Measurements from ENCODE around the gene CST9. TPM values are rescaled to one million over a fixed set of nuclear protein-coding genes. Genes with fewer than 3 reads are reported as not detected.

Gene CST9
- total RNA-seq, 2 donors from 2014 or later, result not detected

- H3K36me3 Mint-ChIP-seq, result no peaks in the 10 kb centered on the region
- no peak overlapping the region for H3K27ac Mint-ChIP-seq
- no peak for ATAC-seq
- no peaks in the 10 kb centered on the region for H3K9me3 Mint-ChIP-seq
- no peak for DNase-seq (ENCODE audit: low spot score in 2 of 2)
These were observed 3.9 kb upstream of the CST9 start for GRCh38 chr20:23609486-23610109.

GRCh38 chr20:23608251-23608846, 2.6 kb upstream of the CST9 start:
- Mint-ChIP-seq H3K9me3 (no peaks in the 10 kb centered on the region), H3K36me3 (no peaks in the 10 kb centered on the region), H3K27ac (no peak overlapping the region)
- DNase-seq (ENCODE audit: low spot score in 2 of 2), result no peak
- ATAC-seq, result no peak

DNA sequence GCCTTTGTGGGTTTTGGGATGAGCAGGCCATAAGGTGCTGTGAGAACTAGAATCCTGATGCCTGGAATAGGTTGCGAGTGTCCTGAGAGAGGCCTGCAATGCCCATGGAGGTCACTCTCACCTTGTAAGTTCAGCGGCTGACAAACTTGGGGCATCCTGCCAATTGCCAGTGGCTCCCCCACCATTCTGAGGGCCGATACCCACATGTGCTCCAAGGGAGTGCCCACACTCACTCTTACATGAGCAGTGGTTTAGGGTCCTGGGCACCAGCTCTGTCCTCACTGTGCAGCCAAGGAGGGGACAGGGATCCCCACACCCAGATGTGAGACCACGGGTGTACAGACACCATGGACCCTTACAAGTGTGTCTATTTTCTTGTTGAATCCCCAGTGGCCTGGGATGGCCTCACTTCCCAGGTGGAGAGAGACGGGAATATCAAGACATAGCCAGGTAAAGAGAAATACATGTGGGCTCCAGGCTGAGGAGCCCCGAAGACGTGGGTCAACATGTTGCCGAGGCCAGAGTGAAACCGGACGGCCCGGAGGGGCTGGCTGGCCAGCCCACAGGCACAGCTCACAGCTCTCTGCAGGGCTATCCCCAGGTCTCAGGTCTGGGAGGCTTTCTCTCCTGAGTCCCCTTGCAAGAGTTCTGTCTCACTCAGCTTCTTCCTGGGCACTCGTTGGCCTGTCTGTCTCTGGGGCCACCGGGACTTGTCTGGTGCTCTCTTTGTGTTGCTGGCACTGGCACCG, 2.0 kb upstream of the CST9 start:
- no peaks in the 10 kb centered on the region for H3K9me3 Mint-ChIP-seq
- H3K27ac Mint-ChIP-seq, result no peak overlapping the region
- no peaks in the 10 kb centered on the region for H3K36me3 Mint-ChIP-seq
- no peak for DNase-seq (ENCODE audit: low spot score in 2 of 2)
- ATAC-seq, result no peak

- no peaks in the 10 kb centered on the region for H3K9me3 Mint-ChIP-seq
- DNase-seq (ENCODE audit: low spot score in 2 of 2), result peak in 1 of 2 donors; percentile 73
- peak; percentile 70 to 87 for ATAC-seq
- no peak overlapping the region for H3K27ac Mint-ChIP-seq
- no peaks in the 10 kb centered on the region for H3K36me3 Mint-ChIP-seq
These were observed 934 bp upstream of the CST9 start for GRCh38 chr20:23606652-23607049.

DNA sequence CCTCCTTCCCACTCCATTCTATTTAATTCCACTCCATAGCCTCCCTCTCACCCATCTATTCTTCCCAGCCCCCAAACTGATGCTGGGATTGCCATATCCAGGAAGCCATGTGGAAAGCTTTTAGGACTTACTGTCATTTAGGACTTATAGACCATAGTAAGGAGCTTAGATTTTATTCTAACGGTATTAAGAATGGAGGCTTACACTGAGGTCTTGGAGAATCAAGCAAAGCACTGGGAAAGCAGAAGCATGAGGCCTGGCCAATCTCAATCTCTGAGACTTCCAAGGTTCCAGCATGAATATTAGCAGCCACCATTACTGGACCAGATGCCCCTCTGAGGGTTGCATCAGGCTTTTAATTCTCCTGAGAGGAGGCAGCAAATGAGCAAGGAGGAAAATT, 1.4 kb downstream of the CST9 start:
- no peak for DNase-seq (ENCODE audit: low spot score in 2 of 2)
- no peak for ATAC-seq
- Mint-ChIP-seq H3K27ac (no peak overlapping the region), H3K36me3 (no peaks in the 10 kb centered on the region), H3K9me3 (no peaks in the 10 kb centered on the region)

DNA sequence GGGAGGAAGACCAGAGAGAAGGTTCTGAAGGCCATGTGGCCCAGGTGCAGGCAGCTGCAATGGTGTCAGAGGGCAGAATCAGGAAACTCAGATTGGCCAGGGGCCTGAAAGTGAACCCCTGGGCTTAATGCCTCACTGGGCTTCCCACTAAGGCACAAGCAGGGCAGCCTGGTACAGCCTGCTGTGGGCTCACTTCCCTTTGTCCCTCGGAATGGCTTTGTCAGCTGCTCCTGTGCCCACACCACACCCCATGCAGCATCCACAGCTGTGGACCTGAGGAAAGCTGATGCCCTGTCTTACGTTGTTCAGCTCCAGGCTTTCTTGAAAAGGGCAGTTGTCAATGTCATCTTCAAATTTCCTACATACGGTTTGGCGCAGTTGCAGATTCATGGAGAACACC, 2.4 kb downstream of the CST9 start:
- no peak for DNase-seq (ENCODE audit: low spot score in 2 of 2)
- Mint-ChIP-seq H3K27ac (no peak overlapping the region), H3K36me3 (no peaks in the 10 kb centered on the region), H3K9me3 (no peaks in the 10 kb centered on the region)
- ATAC-seq, result no peak

DNA sequence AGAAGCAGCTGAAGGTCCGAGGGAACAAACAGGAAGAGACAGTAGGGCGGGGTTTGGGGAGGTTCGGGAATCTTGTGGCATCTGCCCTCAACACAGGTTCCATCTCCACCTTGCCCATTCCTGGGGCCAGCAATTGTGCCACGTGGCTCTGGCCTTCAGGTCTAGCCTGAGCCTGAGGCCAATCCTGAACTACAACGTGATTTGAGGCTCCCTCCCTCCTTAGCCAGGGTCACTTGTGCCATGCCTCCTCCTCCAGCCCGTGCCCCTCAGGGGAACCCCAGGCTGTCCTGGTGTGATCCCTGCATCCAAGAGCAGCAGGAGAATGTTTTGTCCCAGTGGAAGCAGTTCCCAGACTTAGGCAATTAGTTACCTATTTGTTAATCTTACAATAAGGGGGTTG, 3.0 kb downstream of the CST9 start:
- no peaks in the 10 kb centered on the region for H3K9me3 Mint-ChIP-seq
- no peaks in the 10 kb centered on the region for H3K36me3 Mint-ChIP-seq
- ATAC-seq, result no peak
- no peak overlapping the region for H3K27ac Mint-ChIP-seq
- DNase-seq (ENCODE audit: low spot score in 2 of 2), result no peak

DNA sequence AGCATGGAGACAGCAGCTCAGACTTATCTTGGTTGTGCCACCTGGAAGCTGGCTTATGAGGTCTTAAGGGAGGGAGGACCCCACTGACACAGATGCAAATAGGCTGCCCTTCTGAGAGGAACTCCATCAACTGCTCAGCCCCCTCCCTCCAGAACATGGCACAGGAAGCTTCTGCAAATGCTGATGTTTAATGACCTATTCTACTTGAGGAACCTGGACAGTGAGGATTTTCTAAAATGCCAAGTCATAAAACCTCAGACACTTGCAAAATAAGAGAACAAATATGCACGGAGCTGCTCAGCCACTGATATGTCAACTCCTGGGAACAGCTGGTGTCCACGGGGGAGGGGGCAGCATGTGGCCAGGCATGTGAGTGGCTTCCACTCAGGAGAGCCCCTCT, 3.5 kb downstream of the CST9 start:
- Mint-ChIP-seq H3K36me3 (no peaks in the 10 kb centered on the region), H3K9me3 (no peaks in the 10 kb centered on the region), H3K27ac (no peak overlapping the region)
- DNase-seq (ENCODE audit: low spot score in 2 of 2) (no peak), ATAC-seq (no peak)

DNA sequence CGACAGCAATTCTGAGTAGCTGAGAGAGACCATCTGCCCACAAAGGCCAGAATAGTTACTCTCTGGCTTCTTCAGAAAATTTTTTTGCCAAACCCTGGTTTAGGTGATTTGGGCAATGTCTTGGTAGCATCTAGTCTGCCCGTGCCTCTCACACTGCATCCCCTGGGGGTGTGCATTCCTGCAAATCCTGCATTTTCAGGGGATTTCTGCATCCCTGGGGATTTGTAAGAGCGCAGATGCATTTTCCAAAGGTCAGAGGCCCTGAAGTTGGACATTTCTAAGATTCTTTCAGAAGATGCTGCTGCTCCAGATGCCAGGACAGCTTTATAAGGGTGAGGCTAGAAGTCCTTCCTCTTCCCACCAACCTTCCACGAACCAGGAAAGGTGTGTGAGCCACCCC, 4.0 kb downstream of the CST9 start:
- Mint-ChIP-seq H3K27ac (no peak overlapping the region), H3K9me3 (no peaks in the 10 kb centered on the region), H3K36me3 (no peaks in the 10 kb centered on the region)
- DNase-seq (ENCODE audit: low spot score in 2 of 2), result no peak
- ATAC-seq, result no peak

DNA sequence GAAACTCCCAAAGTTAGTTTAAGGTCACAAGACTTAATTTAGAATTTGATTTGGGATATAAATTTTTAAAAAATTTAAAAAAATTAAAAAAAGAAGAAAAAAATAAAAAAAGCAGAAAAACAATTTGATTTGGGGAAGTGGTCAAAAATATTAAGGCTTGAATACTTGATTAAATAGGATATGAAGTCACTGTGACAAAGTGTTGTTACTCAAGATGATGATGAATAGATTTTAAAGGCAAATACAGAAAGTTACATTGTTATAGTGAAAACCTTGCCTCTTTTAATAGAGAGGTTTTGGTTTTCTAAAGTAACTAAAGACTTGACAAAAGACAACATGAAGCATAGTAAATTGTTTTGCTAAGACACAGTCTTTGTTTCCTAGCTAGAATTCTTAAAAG, 7.2 kb downstream of the CST9 start:
- ATAC-seq, result no peak
- Mint-ChIP-seq H3K27ac (no peak overlapping the region), H3K9me3 (no peaks in the 10 kb centered on the region), H3K36me3 (no peaks in the 10 kb centered on the region)
- no peak for DNase-seq (ENCODE audit: low spot score in 2 of 2)

GRCh38 chr20:23596579-23597250, 9.0 kb downstream of the CST9 start:
- no peaks in the 10 kb centered on the region for H3K9me3 Mint-ChIP-seq
- no peak for ATAC-seq
- H3K27ac Mint-ChIP-seq, result no peak overlapping the region
- H3K36me3 Mint-ChIP-seq, result no peaks in the 10 kb centered on the region
- no peak for DNase-seq (ENCODE audit: low spot score in 2 of 2)

DNA sequence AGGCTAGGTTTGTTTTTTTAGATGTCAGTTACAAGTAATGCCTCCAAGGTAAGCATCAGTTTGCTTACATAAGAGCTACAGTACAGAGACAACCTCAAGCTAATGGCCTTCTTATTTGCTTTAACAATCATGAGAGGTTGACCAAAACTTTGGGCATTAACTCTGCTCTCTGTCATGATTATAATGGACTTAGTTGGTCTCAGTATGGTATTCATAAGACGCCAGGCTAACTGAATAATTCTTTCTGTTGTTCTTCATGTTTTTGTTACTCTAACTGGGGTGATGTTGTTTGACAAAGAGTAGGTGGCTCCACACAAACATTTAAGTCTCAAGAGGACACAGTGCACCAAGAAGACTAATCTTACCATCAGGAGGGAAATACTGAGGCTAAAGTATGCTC, 9.8 kb downstream of the CST9 start:
- ATAC-seq (no peak), DNase-seq (ENCODE audit: low spot score in 2 of 2) (no peak)
- no peaks in the 10 kb centered on the region for H3K36me3 Mint-ChIP-seq
- H3K9me3 Mint-ChIP-seq, result no peaks in the 10 kb centered on the region
- no peak overlapping the region for H3K27ac Mint-ChIP-seq

GRCh38 chr20:23588434-23589403, 17.0 kb downstream of the CST9 start:
- Mint-ChIP-seq H3K9me3 (no peaks in the 10 kb centered on the region), H3K27ac (no peak overlapping the region), H3K36me3 (no peaks in the 10 kb centered on the region)
- ATAC-seq, result no peak
- no peak for DNase-seq (ENCODE audit: low spot score in 2 of 2)

- no peak for ATAC-seq
These were observed 18.1 kb downstream of the CST9 start for GRCh38 chr20:23587631-23588030.

GRCh38 chr20:23586735-23587525, 18.8 kb downstream of the CST9 start:
- Mint-ChIP-seq H3K9me3 (no peaks in the 10 kb centered on the region), H3K27ac (no peak overlapping the region), H3K36me3 (no peaks in the 10 kb centered on the region)
- DNase-seq (ENCODE audit: low spot score in 2 of 2) (no peak), ATAC-seq (no peak)

More at GRCh38 chr20:23587631-23588030, 18.1 kb downstream of the CST9 start:
- Mint-ChIP-seq H3K27ac (no peak overlapping the region), H3K9me3 (no peaks in the 10 kb centered on the region), H3K36me3 (no peaks in the 10 kb centered on the region)
- no peak for DNase-seq (ENCODE audit: low spot score in 2 of 2)
